Activated CD4-positive, alpha-beta memory T cell treated with anti-CD3 and anti-CD28 coated beads for 36 hours (primary cell): Measurements from ENCODE around the gene STK38L. TPM values are rescaled to one million over a fixed set of nuclear protein-coding genes. Genes with fewer than 3 reads are reported as not detected.

Experiments
- CTCF ChIA-PET: fragments of 350-600 bp; sonication (Branson Sonifier 250); formaldehyde crosslinking; loops from one replicate; lab custom pipeline; 2021; ENCODE audit warnings: antibody characterized with exemption, inconsistent platforms; lab: Charles Lee
- POLR2A ChIA-PET: fragments of 350-600 bp; sonication (Branson Sonifier 250); formaldehyde crosslinking; loops from one replicate; lab custom pipeline; 2021; ENCODE audit warnings: antibody characterized with exemption; lab: Charles Lee
- DNase-seq: peaks from one replicate; pipeline ENCODE4 v3.0.0-alpha.2; 2020
- H3K27ac Mint-ChIP-seq: one replicate; pipeline ENCODE4 v1.8.0; 2021; ENCODE audit warnings: mixed read lengths
- H3K27me3 Mint-ChIP-seq: one replicate; pipeline ENCODE4 v1.8.0; 2021; ENCODE audit warnings: mixed read lengths
- H3K36me3 Mint-ChIP-seq: one replicate; pipeline ENCODE4 v1.8.0; 2021; ENCODE audit warnings: mixed read lengths
- H3K4me1 Mint-ChIP-seq: one replicate; pipeline ENCODE4 v1.8.0; 2021; ENCODE audit warnings: low read depth, mixed read lengths
- H3K4me3 Mint-ChIP-seq: one replicate; pipeline ENCODE4 v1.8.0; 2021; ENCODE audit warnings: mild to moderate bottlenecking, mixed read lengths
- H3K9me3 Mint-ChIP-seq: one replicate; pipeline ENCODE4 v1.8.0; 2021; ENCODE audit warnings: mixed read lengths
- intact Hi-C: fragments of 100-400 bp; cut with micrococcal nuclease; formaldehyde crosslinking; loops from one replicate; pipeline ENCODE4 v1.15.1; 2023
- total RNA-seq, 2 experiments: library from RNA; stranded (reverse); gene quantifications; one replicate each; pipeline ENCODE4 v1.2.3, GENCODE V29; 2021

Gene STK38L
- total RNA-seq, 2 experiments from 2014 or later, result 25.1 to 25.2 TPM

GRCh38 chr12:27257104-27257843, 13.2 kb downstream of the STK38L start:
- peaks cover 3% of the 10 kb centered on the region for H3K36me3 Mint-ChIP-seq
- ChIA-PET CTCF (interaction anchor here (0.8 kb wide), 1 partner anchor 127 kb away, joined by 3 read pairs; no protein-coding TSS in a partner anchor), POLR2A (no interaction called here)
- intact Hi-C loops, result no loop called here
- H3K27ac Mint-ChIP-seq, result no peak overlapping the region
- DNase-seq, result no peak
- H3K9me3 Mint-ChIP-seq, result no peaks in the 10 kb centered on the region
- H3K4me1 Mint-ChIP-seq, result peaks cover 33% of the 10 kb centered on the region
- H3K4me3 Mint-ChIP-seq, result no peak overlapping the region
- H3K27me3 Mint-ChIP-seq, result no peaks in the 10 kb centered on the region

- no peaks in the 10 kb centered on the region for H3K9me3 Mint-ChIP-seq
- ChIA-PET CTCF (interaction anchor here (1.4 to 2.3 kb wide), 2 partner anchors 18 to 46 kb away, joined by 3 to 6 read pairs; no protein-coding TSS in a partner anchor), POLR2A (interaction anchor here (1.0 kb wide), 1 partner anchor 16 kb away, joined by 5 read pairs; the partner anchor contains the start of gene STK38L)
- peaks cover 25% of the 10 kb centered on the region for H3K4me1 Mint-ChIP-seq
- H3K27me3 Mint-ChIP-seq, result no peaks in the 10 kb centered on the region
- DNase-seq, result no peak
- no peak overlapping the region for H3K27ac Mint-ChIP-seq
- intact Hi-C loops, result no loop called here
- peaks cover 13% of the 10 kb centered on the region for H3K36me3 Mint-ChIP-seq
- H3K4me3 Mint-ChIP-seq, result no peak overlapping the region
Observed at GRCh38 chr12:27260746-27261145, 16.7 kb downstream of the STK38L start.

GRCh38 chr12:27261866-27262265, 17.8 kb downstream of the STK38L start:
- H3K4me1 Mint-ChIP-seq, result peaks cover 22% of the 10 kb centered on the region
- H3K27ac Mint-ChIP-seq, result no peak overlapping the region
- DNase-seq, result no peak
- intact Hi-C loops, result no loop called here
- no peaks in the 10 kb centered on the region for H3K9me3 Mint-ChIP-seq
- H3K4me3 Mint-ChIP-seq, result no peak overlapping the region
- H3K36me3 Mint-ChIP-seq, result peaks cover 14% of the 10 kb centered on the region
- ChIA-PET POLR2A (no interaction called here), CTCF (interaction anchor here (0.6 to 2.3 kb wide), 3 partner anchors 17 to 58 kb away, joined by 3 to 6 read pairs (median 3); no protein-coding TSS in a partner anchor)
- H3K27me3 Mint-ChIP-seq, result no peaks in the 10 kb centered on the region

- H3K4me1 Mint-ChIP-seq, result no peaks in the 10 kb centered on the region
- DNase-seq, result no peak
- peaks cover 12% of the 10 kb centered on the region for H3K9me3 Mint-ChIP-seq
- H3K36me3 Mint-ChIP-seq, result peaks cover 16% of the 10 kb centered on the region
- H3K4me3 Mint-ChIP-seq, result no peak overlapping the region
- H3K27ac Mint-ChIP-seq, result no peak overlapping the region
- POLR2A ChIA-PET, result no interaction called here
- intact Hi-C loops, result no loop called here
- no peaks in the 10 kb centered on the region for H3K27me3 Mint-ChIP-seq
- CTCF ChIA-PET, result no interaction called here
Observed at GRCh38 chr12:27270148-27270547, 26.1 kb downstream of the STK38L start.

GRCh38 chr12:27271206-27271605, 27.1 kb downstream of the STK38L start:
- Mint-ChIP-seq H3K4me3 (no peak overlapping the region), H3K27ac (no peak overlapping the region), H3K4me1 (no peaks in the 10 kb centered on the region), H3K27me3 (no peaks in the 10 kb centered on the region), H3K36me3 (peaks cover 14% of the 10 kb centered on the region), H3K9me3 (peaks cover 12% of the 10 kb centered on the region)
- CTCF ChIA-PET, result no interaction called here
- DNase-seq, result no peak
- POLR2A ChIA-PET, result no interaction called here
- intact Hi-C loops, result no loop called here

GRCh38 chr12:27272373-27273028, 28.4 kb downstream of the STK38L start:
- ChIA-PET CTCF (interaction anchor here (0.7 kb wide), 1 partner anchor 34 kb away, joined by 4 read pairs; no protein-coding TSS in a partner anchor), POLR2A (no interaction called here)
- H3K27ac Mint-ChIP-seq, result no peak overlapping the region
- H3K27me3 Mint-ChIP-seq, result no peaks in the 10 kb centered on the region
- no peak for DNase-seq
- intact Hi-C loops, result no loop called here
- peaks cover 8% of the 10 kb centered on the region for H3K9me3 Mint-ChIP-seq
- peaks cover 3% of the 10 kb centered on the region for H3K4me1 Mint-ChIP-seq
- peaks cover 9% of the 10 kb centered on the region for H3K36me3 Mint-ChIP-seq
- no peak overlapping the region for H3K4me3 Mint-ChIP-seq

- POLR2A ChIA-PET, result no interaction called here
- Mint-ChIP-seq H3K27me3 (no peaks in the 10 kb centered on the region), H3K9me3 (peaks cover 3% of the 10 kb centered on the region), H3K27ac (no peak overlapping the region), H3K36me3 (peaks cover 3% of the 10 kb centered on the region), H3K4me3 (no peak overlapping the region), H3K4me1 (peaks cover 8% of the 10 kb centered on the region)
- CTCF ChIA-PET, result no interaction called here
- intact Hi-C loops, result no loop called here
- DNase-seq, result no peak
Observed at GRCh38 chr12:27273114-27273513, 29.0 kb downstream of the STK38L start.

- POLR2A ChIA-PET, result no interaction called here
- intact Hi-C loops, result loop anchor here (5.0 kb wide), 1 partner anchor 67 kb away; no protein-coding TSS in a partner anchor
- peaks cover 12% of the 10 kb centered on the region for H3K4me1 Mint-ChIP-seq
- H3K27me3 Mint-ChIP-seq, result no peaks in the 10 kb centered on the region
- no peak for DNase-seq
- H3K27ac Mint-ChIP-seq, result no peak overlapping the region
- no peak overlapping the region for H3K4me3 Mint-ChIP-seq
- no peaks in the 10 kb centered on the region for H3K36me3 Mint-ChIP-seq
- CTCF ChIA-PET, result no interaction called here
- no peaks in the 10 kb centered on the region for H3K9me3 Mint-ChIP-seq
Observed at GRCh38 chr12:27274706-27275105, 30.6 kb downstream of the STK38L start.

GRCh38 chr12:27276275-27276674, 32.2 kb downstream of the STK38L start:
- intact Hi-C loops, result loop anchor here (5.0 kb wide), 1 partner anchor 69 kb away; no protein-coding TSS in a partner anchor
- ChIA-PET CTCF (no interaction called here), POLR2A (no interaction called here)
- no peaks in the 10 kb centered on the region for H3K27me3 Mint-ChIP-seq
- H3K36me3 Mint-ChIP-seq, result peaks cover 2% of the 10 kb centered on the region
- no peak for DNase-seq
- no peak overlapping the region for H3K4me3 Mint-ChIP-seq
- H3K9me3 Mint-ChIP-seq, result no peaks in the 10 kb centered on the region
- peaks cover 12% of the 10 kb centered on the region for H3K4me1 Mint-ChIP-seq
- H3K27ac Mint-ChIP-seq, result no peak overlapping the region

- Mint-ChIP-seq H3K36me3 (peaks cover 2% of the 10 kb centered on the region), H3K27me3 (no peaks in the 10 kb centered on the region), H3K4me3 (no peak overlapping the region), H3K27ac (no peak overlapping the region), H3K4me1 (peaks cover 12% of the 10 kb centered on the region), H3K9me3 (no peaks in the 10 kb centered on the region)
- ChIA-PET POLR2A (interaction anchor here (0.7 to 1.3 kb wide), 3 partner anchors 29 to 187 kb away, joined by 3 to 4 read pairs (median 3); no protein-coding TSS in a partner anchor), CTCF (interaction anchor here (0.8 to 1.8 kb wide), 5 partner anchors 27 to 264 kb away, joined by 3 to 10 read pairs (median 3); partner anchors contain the start of genes STK38L and TM7SF3)
- DNase-seq, result no peak
- intact Hi-C loops, result loop anchor here (5.0 kb wide), 1 partner anchor 71 kb away; no protein-coding TSS in a partner anchor
Observed at GRCh38 chr12:27277846-27278260, 33.8 kb downstream of the STK38L start.

- ChIA-PET CTCF (interaction anchor here (2.1 kb wide), 1 partner anchor 26 kb away, joined by 7 read pairs; no protein-coding TSS in a partner anchor), POLR2A (interaction anchor here (0.7 kb wide), 1 partner anchor 386 kb away, joined by 3 read pairs; no protein-coding TSS in a partner anchor)
- H3K27ac Mint-ChIP-seq, result no peak overlapping the region
- peaks cover 12% of the 10 kb centered on the region for H3K4me1 Mint-ChIP-seq
- H3K36me3 Mint-ChIP-seq, result peaks cover 2% of the 10 kb centered on the region
- no peak for DNase-seq
- no peaks in the 10 kb centered on the region for H3K27me3 Mint-ChIP-seq
- intact Hi-C loops, result loop anchor here (5.0 kb wide), 1 partner anchor 73 kb away; no protein-coding TSS in a partner anchor
- no peak overlapping the region for H3K4me3 Mint-ChIP-seq
- no peaks in the 10 kb centered on the region for H3K9me3 Mint-ChIP-seq
Observed at GRCh38 chr12:27279826-27280225, 35.7 kb downstream of the STK38L start.

GRCh38 chr12:27280412-27280811, 36.3 kb downstream of the STK38L start:
- Mint-ChIP-seq H3K4me1 (peaks cover 12% of the 10 kb centered on the region), H3K4me3 (no peak overlapping the region), H3K27ac (no peak overlapping the region), H3K9me3 (no peaks in the 10 kb centered on the region), H3K36me3 (peaks cover 2% of the 10 kb centered on the region), H3K27me3 (no peaks in the 10 kb centered on the region)
- intact Hi-C loops, result no loop called here
- POLR2A ChIA-PET, result no interaction called here
- no peak for DNase-seq
- CTCF ChIA-PET, result interaction anchor here (0.7 to 2.1 kb wide), 3 partner anchors 24 to 138 kb away, joined by 3 to 7 read pairs (median 4); no protein-coding TSS in a partner anchor
